Cardiac fibroblast (primary cell): Measurements from ENCODE around the gene ATP11B.

ENCODE experiments used
- DNase-seq, 2 donors: peaks; one replicate each; pipeline versions ENCODE4 v3.0.0 to v3.0.0-alpha.2; 2010; ENCODE audit warnings: low read depth in 2 of 2
- H3K4me3 ChIP-seq, 2 donors: replicated peaks in 1 of 2; 1 replicate in 1 of 2; 2 replicates in 1 of 2; pipeline ENCODE4 v1.5.1; 2011; ENCODE audit warnings: low read depth in 2 of 2, low read length in 2 of 2, mild to moderate bottlenecking in 2 of 2, moderate library complexity in 1 of 2
- TF ChIP-seq, protein P1 (sequence below): IDR thresholded peaks from one replicate; pipeline ENCODE4 v1.5.1; 2011; ENCODE audit warnings: low read depth, mild to moderate bottlenecking, low read length, inconsistent platforms

Gene ATP11B

DNA sequence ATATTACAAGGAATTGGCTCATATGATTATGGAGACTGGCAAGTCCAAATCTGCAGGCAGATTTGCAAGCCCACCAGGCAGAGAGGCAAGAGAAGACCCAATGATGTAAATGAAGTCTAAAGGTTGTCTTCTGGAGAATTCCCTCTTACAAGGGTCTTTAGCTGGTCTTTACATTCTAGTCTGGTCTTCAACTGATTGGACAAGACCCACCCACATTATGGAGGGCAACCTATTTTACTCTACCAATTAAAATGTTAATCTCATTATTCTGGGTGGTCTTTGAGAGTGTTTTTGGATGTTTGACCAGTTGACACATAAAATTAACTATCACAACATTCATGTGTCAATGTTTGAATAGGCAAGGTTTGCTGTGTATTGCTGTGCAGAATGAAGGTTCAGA, 28.0 kb upstream of the ATP11B start:
- H3K4me3 ChIP-seq: no peak overlapping the region
- TF ChIP-seq, protein P1, sequence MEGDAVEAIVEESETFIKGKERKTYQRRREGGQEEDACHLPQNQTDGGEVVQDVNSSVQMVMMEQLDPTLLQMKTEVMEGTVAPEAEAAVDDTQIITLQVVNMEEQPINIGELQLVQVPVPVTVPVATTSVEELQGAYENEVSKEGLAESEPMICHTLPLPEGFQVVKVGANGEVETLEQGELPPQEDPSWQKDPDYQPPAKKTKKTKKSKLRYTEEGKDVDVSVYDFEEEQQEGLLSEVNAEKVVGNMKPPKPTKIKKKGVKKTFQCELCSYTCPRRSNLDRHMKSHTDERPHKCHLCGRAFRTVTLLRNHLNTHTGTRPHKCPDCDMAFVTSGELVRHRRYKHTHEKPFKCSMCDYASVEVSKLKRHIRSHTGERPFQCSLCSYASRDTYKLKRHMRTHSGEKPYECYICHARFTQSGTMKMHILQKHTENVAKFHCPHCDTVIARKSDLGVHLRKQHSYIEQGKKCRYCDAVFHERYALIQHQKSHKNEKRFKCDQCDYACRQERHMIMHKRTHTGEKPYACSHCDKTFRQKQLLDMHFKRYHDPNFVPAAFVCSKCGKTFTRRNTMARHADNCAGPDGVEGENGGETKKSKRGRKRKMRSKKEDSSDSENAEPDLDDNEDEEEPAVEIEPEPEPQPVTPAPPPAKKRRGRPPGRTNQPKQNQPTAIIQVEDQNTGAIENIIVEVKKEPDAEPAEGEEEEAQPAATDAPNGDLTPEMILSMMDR: no peak
- DNase-seq: no peak

DNA sequence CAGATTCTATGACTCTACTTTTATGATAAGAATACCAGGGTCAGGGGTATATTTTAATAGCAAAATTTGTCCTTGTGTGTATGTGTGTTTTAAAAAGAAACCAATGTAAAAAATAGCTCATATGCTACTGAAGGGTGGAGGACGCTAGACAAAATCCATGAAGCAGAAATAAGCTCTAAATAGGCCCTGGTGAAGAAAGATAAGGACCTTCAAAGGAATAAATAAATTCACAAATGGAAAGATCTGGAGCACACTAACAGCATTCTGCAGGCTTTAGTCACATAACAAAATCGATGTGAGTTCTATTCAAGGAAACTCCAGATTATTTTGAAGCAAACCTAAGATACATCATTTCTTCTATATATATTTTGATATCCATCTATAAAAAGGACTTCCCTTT, 27.2 kb upstream of the ATP11B start:
- TF ChIP-seq, protein P1: no peak
- no peak for DNase-seq
- no peak overlapping the region for H3K4me3 ChIP-seq

DNA sequence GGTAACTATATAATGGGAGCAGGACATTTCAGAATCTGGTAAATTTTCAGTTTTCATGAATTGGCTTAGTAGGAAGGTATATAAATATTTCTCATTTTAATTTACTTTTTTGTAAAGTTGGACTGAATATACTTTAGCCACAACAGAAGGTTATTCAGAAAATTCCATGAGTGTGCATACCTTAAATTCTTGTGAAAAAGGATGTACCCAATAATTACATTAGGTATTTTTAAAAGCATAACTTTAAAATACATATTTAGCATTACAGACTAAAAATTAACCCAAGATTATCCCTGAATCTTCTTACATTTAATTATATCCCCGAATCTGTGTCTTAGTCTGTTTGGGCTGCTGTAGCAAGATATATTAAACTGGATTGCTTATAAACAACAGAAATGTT, 24.9 kb upstream of the ATP11B start:
- TF ChIP-seq, protein P1: no peak
- DNase-seq: no peak
- H3K4me3 ChIP-seq: no peak overlapping the region

DNA sequence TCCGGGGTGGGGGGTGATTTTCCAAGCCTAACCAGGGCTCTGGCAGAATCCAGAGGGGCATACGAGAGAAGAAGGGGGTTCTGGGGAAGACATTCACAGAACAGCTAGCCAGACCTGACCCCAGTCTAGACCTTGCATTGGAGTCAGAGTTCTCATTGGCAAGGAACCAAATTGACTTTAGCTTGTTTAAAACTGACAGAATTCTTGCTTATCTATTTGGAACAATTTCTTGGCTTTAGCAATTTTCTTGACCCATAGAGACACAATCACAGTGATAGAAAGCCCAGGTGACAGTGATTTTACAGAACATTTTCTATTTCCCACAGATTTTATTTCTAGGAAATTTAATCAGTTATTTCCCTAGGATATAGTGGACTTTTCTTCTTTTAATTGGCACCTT, 23.6 kb upstream of the ATP11B start:
- no peak overlapping the region for H3K4me3 ChIP-seq
- TF ChIP-seq, protein P1: no peak
- no peak for DNase-seq

DNA sequence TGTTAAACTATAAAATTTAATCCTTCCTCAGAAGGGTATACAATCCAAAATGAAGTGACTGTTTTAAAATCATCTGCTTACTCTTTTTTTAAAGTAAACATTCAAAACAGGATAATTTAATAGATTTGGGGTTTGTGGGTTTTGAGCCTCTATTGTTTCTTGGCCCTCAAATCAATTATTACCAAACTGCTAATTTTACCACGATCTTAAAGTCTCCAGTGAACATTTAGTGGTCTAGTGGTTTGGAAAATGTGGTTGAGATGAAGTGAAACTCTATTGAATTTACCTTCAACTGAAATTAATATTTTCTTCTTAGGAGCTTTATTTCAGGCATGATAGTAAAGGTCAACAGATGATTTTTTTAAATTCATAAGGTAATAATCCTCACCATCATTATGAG, 11.2 kb upstream of the ATP11B start:
- no peak overlapping the region for H3K4me3 ChIP-seq
- TF ChIP-seq, protein P1: no peak
- no peak for DNase-seq

DNA sequence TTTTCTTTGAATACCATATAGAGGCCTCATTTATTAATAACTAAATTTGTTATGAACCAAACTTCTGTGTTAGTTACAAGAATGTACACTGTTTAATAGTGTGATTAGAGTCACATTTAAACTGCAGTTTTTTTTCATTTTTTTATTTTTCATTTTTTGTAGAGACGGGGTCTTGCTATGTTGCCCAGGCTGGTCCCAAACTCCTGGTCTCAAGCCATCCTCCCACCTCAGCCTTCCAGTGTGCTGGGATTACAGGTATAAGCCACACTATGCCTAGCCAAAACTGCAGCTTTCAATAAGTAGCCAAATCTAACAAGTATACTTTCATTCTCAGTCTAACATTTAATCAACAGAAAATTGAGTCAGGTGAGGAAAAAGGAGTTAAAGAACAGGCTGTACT, 10.2 kb upstream of the ATP11B start:
- no peak for DNase-seq
- no peak overlapping the region for H3K4me3 ChIP-seq
- TF ChIP-seq, protein P1: no peak

DNA sequence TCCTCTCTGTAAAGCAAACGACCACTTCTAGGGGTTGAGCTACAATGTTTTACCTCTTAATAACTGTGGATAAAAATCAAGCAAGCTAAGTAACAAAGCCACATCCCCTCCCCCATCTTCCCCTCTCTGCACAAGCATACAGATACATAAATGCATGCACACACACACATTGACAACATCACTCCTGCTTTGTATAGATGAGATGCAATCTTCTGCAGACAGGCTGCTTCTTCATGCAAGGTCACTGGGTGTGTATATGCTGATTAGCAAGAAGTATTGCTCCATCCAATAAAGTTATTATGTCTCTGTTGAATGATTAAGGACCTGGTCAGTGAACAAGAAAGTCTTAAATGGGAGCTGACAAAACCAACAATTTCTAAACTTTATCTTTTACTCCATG, 8.8 kb upstream of the ATP11B start:
- TF ChIP-seq, protein P1: no peak
- H3K4me3 ChIP-seq: no peak overlapping the region
- no peak for DNase-seq
